Osteocyte (in vitro differentiated cells): ENCODE data around the gene SUMO4. TPM values are rescaled to one million over a fixed set of nuclear protein-coding genes. Genes with fewer than 3 reads are reported as not detected.

Experiments used
- DNase-seq: peaks from one replicate; pipeline ENCODE4 v3.0.0; 2021; ENCODE audit warnings: mixed read lengths; ENCODE audit not compliant: unreplicated experiment; ENCODE audit errors: extremely low spot score
- H3K27ac Mint-ChIP-seq: one replicate; pipeline ENCODE4 v1.8.0; 2021; ENCODE audit warnings: mild to moderate bottlenecking, mixed read lengths; ENCODE audit not compliant: unreplicated experiment
- H3K27me3 Mint-ChIP-seq: one replicate; pipeline ENCODE4 v1.8.0; 2021; ENCODE audit warnings: mixed read lengths; ENCODE audit not compliant: unreplicated experiment
- H3K36me3 Mint-ChIP-seq: one replicate; pipeline ENCODE4 v1.8.0; 2021; ENCODE audit warnings: mixed read lengths; ENCODE audit not compliant: unreplicated experiment
- H3K4me1 Mint-ChIP-seq: one replicate; pipeline ENCODE4 v1.8.0; 2021; ENCODE audit warnings: mixed read lengths; ENCODE audit not compliant: unreplicated experiment
- H3K4me3 Mint-ChIP-seq: one replicate; pipeline ENCODE4 v1.8.0; 2021; ENCODE audit warnings: mild to moderate bottlenecking, moderate library complexity, mixed read lengths; ENCODE audit not compliant: unreplicated experiment
- H3K9me3 Mint-ChIP-seq: one replicate; pipeline ENCODE4 v1.8.0; 2021; ENCODE audit warnings: mixed read lengths; ENCODE audit not compliant: unreplicated experiment
- total RNA-seq: library from RNA; stranded (reverse); gene quantifications from 2 replicates; pipeline ENCODE4 v1.2.1, GENCODE V29; 2021
- TF ChIP-seq, protein P1 (sequence below): fragments of 200-600 bp; sonication (generic); IDR thresholded peaks from 2 replicates; pipeline ENCODE4 v1.5.0; 2021; ENCODE audit warnings: antibody characterized with exemption, mild to moderate bottlenecking, moderate library complexity

SUMO4 gene
- total RNA-seq, 1 donor from 2014 or later = 1.5 TPM

- peaks cover 7% of the 10 kb centered on the region for H3K4me1 Mint-ChIP-seq
- H3K4me3 Mint-ChIP-seq = no peak overlapping the region
- H3K9me3 Mint-ChIP-seq = no peaks in the 10 kb centered on the region
- no peak for DNase-seq
- TF ChIP-seq, protein P1, sequence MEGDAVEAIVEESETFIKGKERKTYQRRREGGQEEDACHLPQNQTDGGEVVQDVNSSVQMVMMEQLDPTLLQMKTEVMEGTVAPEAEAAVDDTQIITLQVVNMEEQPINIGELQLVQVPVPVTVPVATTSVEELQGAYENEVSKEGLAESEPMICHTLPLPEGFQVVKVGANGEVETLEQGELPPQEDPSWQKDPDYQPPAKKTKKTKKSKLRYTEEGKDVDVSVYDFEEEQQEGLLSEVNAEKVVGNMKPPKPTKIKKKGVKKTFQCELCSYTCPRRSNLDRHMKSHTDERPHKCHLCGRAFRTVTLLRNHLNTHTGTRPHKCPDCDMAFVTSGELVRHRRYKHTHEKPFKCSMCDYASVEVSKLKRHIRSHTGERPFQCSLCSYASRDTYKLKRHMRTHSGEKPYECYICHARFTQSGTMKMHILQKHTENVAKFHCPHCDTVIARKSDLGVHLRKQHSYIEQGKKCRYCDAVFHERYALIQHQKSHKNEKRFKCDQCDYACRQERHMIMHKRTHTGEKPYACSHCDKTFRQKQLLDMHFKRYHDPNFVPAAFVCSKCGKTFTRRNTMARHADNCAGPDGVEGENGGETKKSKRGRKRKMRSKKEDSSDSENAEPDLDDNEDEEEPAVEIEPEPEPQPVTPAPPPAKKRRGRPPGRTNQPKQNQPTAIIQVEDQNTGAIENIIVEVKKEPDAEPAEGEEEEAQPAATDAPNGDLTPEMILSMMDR = no peak
- H3K36me3 Mint-ChIP-seq = no peaks in the 10 kb centered on the region
- no peaks in the 10 kb centered on the region for H3K27me3 Mint-ChIP-seq
- no peak overlapping the region for H3K27ac Mint-ChIP-seq
These were observed 45.5 kb downstream of the SUMO4 start for GRCh38 chr6:149445573-149445972.

DNA sequence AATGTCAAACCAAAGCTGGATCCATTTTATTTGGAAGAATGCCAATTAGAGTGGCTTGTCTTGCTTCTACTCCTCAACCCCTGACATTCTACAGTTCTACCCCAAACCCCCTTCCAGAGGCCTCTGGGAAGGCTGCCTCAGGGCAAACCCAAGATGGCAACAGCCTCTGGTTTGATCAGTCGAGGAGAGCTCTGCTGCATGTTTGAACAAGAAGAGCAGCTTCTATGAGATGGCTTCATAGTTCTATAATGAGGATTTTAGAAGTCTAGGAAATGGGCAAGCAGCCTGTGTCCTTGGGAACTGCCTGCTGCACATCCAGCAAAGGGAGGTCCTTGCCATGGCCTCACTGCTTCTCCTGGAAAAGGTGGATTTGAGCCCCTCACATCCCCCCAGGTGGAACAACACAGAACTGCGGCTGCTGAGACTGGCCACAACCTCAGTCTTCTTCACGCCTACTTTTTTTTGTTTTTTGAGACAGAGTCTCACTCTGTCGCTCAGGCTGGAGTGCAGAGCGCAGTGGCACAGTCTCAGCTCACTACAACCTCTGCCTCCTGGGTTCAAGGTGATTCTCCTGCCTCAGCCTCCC, 46.8 kb downstream of the SUMO4 start:
- TF ChIP-seq, protein P1 = no peak
- Mint-ChIP-seq H3K27ac (no peak overlapping the region), H3K4me3 (no peak overlapping the region), H3K27me3 (no peaks in the 10 kb centered on the region), H3K9me3 (no peaks in the 10 kb centered on the region), H3K4me1 (peaks cover 3% of the 10 kb centered on the region), H3K36me3 (no peaks in the 10 kb centered on the region)
- no peak for DNase-seq

GRCh38 chr6:149448821-149449453, 48.9 kb downstream of the SUMO4 start:
- H3K27ac Mint-ChIP-seq = no peak overlapping the region

DNA sequence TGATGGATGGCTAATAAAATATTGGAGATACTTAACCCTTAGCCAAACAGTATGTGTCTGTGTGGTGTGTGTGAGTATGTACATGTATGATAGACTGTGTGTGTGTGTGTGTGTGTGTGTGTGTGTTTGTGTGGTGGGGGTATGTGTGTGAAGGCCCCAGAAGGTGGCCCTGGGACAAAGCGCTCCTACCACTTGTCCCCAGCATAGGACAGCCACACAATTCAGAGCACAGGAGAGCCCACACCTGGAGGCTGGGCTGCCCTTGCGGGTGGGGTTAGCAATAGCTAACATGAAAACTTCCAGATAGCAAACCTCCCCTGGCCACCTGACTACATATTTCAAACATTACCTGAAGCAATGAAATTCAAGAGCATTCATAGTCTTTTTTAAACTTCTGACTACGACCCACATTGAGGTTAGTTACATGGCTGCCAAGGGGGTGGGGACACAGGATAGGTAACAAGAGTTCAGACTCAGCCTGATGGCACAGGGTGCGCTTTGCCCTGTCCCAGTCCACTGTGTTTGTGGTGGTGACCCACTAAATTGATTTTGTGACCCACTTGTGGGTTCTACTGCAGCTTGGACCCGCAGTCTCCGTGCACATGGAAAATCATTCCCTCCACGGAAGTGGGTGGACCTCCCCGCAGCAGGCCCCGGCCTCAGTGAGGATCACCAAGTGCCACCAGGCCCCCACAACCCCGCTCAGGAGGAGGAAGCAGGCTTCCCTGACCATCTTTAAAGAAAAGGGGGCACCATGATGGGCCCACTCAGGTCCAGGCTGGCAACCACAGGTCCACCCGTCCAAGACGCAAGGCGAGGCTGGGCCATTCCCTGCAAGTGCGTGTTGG, 50.0 kb downstream of the SUMO4 start:
- no peaks in the 10 kb centered on the region for H3K9me3 Mint-ChIP-seq
- peaks cover 14% of the 10 kb centered on the region for H3K4me1 Mint-ChIP-seq
- no peaks in the 10 kb centered on the region for H3K36me3 Mint-ChIP-seq
- H3K27me3 Mint-ChIP-seq = no peaks in the 10 kb centered on the region
- no peak overlapping the region for H3K4me3 Mint-ChIP-seq
- no peak for DNase-seq
- H3K27ac Mint-ChIP-seq = no peak overlapping the region
- TF ChIP-seq, protein P1 = no peak

More at GRCh38 chr6:149448821-149449453, 48.9 kb downstream of the SUMO4 start:
- H3K36me3 Mint-ChIP-seq = no peaks in the 10 kb centered on the region
- H3K4me1 Mint-ChIP-seq = peaks cover 5% of the 10 kb centered on the region
- no peak for DNase-seq
- no peak overlapping the region for H3K4me3 Mint-ChIP-seq
- H3K9me3 Mint-ChIP-seq = no peaks in the 10 kb centered on the region
- TF ChIP-seq, protein P1 = no peak
- H3K27me3 Mint-ChIP-seq = no peaks in the 10 kb centered on the region

Other genes starting within 250 kb of the SUMO4 start
- gene TAB2, start 82.5 kb upstream of the SUMO4 start, total RNA-seq = 50.6 and 53.8 TPM in 2 replicates
- 0.21 TPM in 1 of 2 replicates, not detected in the other for gene ZC3H12D, start 84.8 kb downstream of the SUMO4 start, total RNA-seq
- gene PPIL4, start 145.8 kb downstream of the SUMO4 start, total RNA-seq = 34.3 and 35.7 TPM in 2 replicates
- gene GINM1, start 166.1 kb downstream of the SUMO4 start, total RNA-seq = 66.2 and 68.4 TPM in 2 replicates
- 19.2 and 20.0 TPM in 2 replicates for gene KATNA1, start 248.5 kb downstream of the SUMO4 start, total RNA-seq